ENCODE measurements around the gene ITIH4. TPM values are rescaled to one million over a fixed set of nuclear protein-coding genes. Genes with fewer than 3 reads are reported as not detected.

The ITIH4 gene
- total and polyA plus RNA-seq, 2 of the 13 experiments (the other 11 are each of a cell fraction or from before 2014, with no cell fraction given) = 2.7 to 5.3 TPM

DNA sequence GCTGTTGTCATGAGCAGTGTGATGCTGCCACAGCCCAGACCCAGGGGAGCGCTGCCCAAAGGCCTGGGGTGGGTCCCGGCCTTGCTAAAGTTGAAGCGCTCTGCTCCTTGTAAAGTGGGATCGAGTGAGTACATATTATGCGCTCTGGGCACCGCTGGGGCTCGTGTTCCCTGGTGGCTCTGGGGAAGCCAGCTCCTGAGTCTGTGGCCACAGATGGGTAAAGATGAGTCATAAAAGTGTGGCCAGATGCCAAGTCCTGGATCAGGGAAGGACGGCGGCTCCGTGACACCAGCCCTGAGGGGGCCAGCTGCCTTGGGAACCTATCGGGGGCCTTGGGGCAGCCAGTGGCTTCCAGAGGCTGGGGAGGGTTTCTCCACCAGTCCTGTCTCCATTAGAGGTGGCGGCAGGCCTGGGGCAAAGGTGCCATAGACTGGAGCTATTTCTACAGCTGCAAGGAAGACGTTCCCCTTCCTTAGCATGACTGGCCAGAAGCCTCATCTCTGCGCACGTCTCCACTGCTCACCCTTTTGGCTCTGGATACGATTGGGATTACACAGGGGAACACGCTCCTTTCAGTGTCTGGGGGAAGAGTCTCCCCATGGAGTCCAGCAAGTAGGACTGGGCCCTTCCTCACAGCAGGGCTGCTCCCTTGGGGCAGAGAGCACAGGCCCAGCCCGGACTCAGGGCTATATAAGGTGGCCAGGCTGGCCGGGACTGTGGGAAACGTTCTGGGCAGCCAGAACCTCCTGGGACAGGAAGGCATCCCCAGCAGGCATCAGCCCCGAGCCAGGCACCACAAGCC, 1.2 kb upstream of the ITIH4 start (continued):
- TF ChIP-seq, protein P1, sequence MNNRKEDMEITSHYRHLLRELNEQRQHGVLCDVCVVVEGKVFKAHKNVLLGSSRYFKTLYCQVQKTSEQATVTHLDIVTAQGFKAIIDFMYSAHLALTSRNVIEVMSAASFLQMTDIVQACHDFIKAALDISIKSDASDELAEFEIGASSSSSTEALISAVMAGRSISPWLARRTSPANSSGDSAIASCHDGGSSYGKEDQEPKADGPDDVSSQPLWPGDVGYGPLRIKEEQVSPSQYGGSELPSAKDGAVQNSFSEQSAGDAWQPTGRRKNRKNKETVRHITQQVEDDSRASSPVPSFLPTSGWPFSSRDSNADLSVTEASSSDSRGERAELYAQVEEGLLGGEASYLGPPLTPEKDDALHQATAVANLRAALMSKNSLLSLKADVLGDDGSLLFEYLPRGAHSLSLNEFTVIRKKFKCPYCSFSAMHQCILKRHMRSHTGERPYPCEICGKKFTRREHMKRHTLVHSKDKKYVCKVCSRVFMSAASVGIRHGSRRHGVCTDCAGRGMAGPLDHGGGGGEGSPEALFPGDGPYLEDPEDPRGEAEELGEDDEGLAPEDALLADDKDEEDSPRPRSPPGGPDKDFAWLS (CRISPR knock-in tag; IDR thresholded peaks at IDR 0.05; ENCODE audit: borderline replicate concordance) = no peak
- TF ChIP-seq, protein P2, sequence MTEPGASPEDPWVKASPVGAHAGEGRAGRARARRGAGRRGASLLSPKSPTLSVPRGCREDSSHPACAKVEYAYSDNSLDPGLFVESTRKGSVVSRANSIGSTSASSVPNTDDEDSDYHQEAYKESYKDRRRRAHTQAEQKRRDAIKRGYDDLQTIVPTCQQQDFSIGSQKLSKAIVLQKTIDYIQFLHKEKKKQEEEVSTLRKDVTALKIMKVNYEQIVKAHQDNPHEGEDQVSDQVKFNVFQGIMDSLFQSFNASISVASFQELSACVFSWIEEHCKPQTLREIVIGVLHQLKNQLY (CRISPR knock-in tag; IDR thresholded peaks at IDR 0.05) = no peak
- no peak for TF ChIP-seq KMT2B (CRISPR knock-in tag; IDR thresholded peaks at IDR 0.05)
- TF ChIP-seq, protein P3, sequence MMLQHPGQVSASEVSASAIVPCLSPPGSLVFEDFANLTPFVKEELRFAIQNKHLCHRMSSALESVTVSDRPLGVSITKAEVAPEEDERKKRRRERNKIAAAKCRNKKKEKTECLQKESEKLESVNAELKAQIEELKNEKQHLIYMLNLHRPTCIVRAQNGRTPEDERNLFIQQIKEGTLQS (CRISPR knock-in tag; IDR thresholded peaks at IDR 0.05) = peak; percentile 51
- TF ChIP-seq ZNF205 (CRISPR knock-in tag; IDR thresholded peaks at IDR 0.05) = no peak
- no peak for TF ChIP-seq ZFX (CRISPR knock-in tag; IDR thresholded peaks at IDR 0.05; ENCODE audit: low read depth)
- TF ChIP-seq RNF2 (conservative IDR thresholded peaks at IDR 0.05; ENCODE audit: low read depth) = no peak
- peak; percentile 48 for TF ChIP-seq GATAD2A (CRISPR knock-in tag; IDR thresholded peaks at IDR 0.05)
- TF ChIP-seq, protein P4, sequence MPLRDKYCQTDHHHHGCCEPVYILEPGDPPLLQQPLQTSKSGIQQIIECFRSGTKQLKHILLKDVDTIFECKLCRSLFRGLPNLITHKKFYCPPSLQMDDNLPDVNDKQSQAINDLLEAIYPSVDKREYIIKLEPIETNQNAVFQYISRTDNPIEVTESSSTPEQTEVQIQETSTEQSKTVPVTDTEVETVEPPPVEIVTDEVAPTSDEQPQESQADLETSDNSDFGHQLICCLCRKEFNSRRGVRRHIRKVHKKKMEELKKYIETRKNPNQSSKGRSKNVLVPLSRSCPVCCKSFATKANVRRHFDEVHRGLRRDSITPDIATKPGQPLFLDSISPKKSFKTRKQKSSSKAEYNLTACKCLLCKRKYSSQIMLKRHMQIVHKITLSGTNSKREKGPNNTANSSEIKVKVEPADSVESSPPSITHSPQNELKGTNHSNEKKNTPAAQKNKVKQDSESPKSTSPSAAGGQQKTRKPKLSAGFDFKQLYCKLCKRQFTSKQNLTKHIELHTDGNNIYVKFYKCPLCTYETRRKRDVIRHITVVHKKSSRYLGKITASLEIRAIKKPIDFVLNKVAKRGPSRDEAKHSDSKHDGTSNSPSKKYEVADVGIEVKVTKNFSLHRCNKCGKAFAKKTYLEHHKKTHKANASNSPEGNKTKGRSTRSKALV (CRISPR knock-in tag; IDR thresholded peaks at IDR 0.05) = peak; percentile 39; the same call in 1 of the 2 replicates
- no peak for TF ChIP-seq ZNF672 (CRISPR knock-in tag; IDR thresholded peaks at IDR 0.05)
- no peak for TF ChIP-seq ZNF12 (CRISPR knock-in tag; IDR thresholded peaks at IDR 0.05)
- no peak for TF ChIP-seq DMAP1 (CRISPR knock-in tag; IDR thresholded peaks at IDR 0.05)
- no peak for TF ChIP-seq ZIK1 (CRISPR knock-in tag; IDR thresholded peaks at IDR 0.05; ENCODE audit: borderline replicate concordance, low read depth)
- no peak for TF ChIP-seq ZNF17 (CRISPR knock-in tag; IDR thresholded peaks at IDR 0.05)
- TF ChIP-seq SOX5 (CRISPR knock-in tag; IDR thresholded peaks at IDR 0.05; ENCODE audit: borderline replicate concordance) = no peak
- TF ChIP-seq HMG20B (CRISPR knock-in tag; conservative IDR thresholded peaks at IDR 0.05) = no peak
- no peak for TF ChIP-seq POLR2AphosphoS5 (IDR thresholded peaks at IDR 0.05; ENCODE audit: low read depth, low read length)
- TF ChIP-seq CREM (IDR thresholded peaks at IDR 0.05) = no peak
- TF ChIP-seq CREM (CRISPR knock-in tag; IDR thresholded peaks at IDR 0.05) = no peak
- TF ChIP-seq ZNF598 (CRISPR knock-in tag; IDR thresholded peaks at IDR 0.05; ENCODE audit: borderline replicate concordance) = 0 out of 2 replicates have a peak, but pooled peaks have one; percentile 26
- no peak for TF ChIP-seq PAWR (CRISPR knock-in tag; IDR thresholded peaks at IDR 0.05; ENCODE audit: borderline replicate concordance)
- no peak for TF ChIP-seq FOXM1 (CRISPR knock-in tag; IDR thresholded peaks at IDR 0.05)
- TF ChIP-seq SOX13 (IDR thresholded peaks at IDR 0.05) = no peak
- peak in 1 of 2 experiments; percentile 16; a peak in 1 of 4 replicates for TF ChIP-seq SOX13 (CRISPR knock-in tag; conservative IDR thresholded peaks at IDR 0.05 in 1 of 2, IDR thresholded peaks at IDR 0.05 in 1 of 2)
- TF ChIP-seq FIP1L1 (IDR thresholded peaks at IDR 0.05; ENCODE audit: borderline replicate concordance, insufficient read depth, low read depth, low read length) = no peak

Data from HepG2 (cell line).